Inflammatory macrophage (primary cell): ENCODE measurements around the gene KRTDAP.

Source experiments
- DNase-seq, 2 donors: peaks; one replicate each; pipeline ENCODE4 v3.0.0-alpha.2; 2020 to 2022

Gene KRTDAP

GRCh38 chr19:35512831-35513627 is 22.8 kb upstream of the KRTDAP start:
- DNase-seq: no peak

DNA sequence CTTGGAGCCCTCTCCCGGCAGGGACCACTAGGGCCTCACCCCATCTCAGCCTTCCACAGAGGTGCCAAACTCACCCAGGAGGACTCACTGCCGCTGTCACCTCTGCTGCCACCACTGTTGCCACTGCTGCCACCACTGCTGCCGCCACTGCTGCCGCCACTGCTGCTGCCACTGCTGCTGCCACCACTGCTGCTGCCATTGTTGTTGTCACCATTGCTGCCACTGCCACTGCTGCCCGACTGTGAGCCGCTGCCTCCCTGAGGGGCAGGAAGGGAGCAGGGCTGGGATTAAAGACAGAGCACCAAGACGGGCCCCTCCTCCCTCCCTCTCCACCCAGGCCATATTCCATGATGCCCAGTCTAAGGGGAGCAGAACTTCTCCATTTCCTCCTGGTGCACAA is 21.1 kb upstream of the KRTDAP start:
- DNase-seq: no peak

- no peak for DNase-seq
These were observed 20.3 kb upstream of the KRTDAP start for GRCh38 chr19:35510626-35510964.

GRCh38 chr19:35509861-35510625 is 19.8 kb upstream of the KRTDAP start:
- peak; percentile 13 to 37 for DNase-seq

DNA sequence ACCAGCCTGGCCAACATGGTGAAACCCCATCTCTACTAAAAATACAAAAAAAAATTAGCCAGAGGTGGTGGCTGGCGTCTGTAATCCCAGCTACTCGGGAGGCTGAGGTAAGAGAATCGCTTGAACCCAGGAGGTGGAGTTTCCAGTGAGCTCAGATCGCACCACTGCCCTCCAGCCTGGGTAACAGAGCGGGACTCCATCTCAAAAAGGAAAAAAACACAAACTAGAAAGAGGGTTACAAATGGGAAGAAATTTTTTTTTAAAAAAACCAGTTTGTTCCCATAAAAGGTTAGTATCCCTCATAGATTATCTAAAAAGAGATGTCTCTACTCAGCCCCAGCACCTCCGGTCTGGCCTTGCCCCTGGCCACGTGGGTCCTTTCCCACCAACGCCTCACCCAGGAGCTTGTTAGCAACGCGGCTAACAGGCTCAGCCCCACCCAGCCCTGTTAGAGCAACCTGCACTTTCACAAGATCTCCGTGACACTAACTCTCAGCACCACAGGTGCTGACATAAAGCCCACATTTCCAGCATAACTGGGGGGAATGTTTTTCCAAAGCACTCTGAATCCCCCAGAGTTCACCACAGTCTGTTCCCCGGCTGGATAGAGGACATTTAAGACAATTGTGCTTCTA is 18.9 kb upstream of the KRTDAP start:
- no peak for DNase-seq

GRCh38 chr19:35508129-35508528 is 17.9 kb upstream of the KRTDAP start:
- DNase-seq: no peak

DNA sequence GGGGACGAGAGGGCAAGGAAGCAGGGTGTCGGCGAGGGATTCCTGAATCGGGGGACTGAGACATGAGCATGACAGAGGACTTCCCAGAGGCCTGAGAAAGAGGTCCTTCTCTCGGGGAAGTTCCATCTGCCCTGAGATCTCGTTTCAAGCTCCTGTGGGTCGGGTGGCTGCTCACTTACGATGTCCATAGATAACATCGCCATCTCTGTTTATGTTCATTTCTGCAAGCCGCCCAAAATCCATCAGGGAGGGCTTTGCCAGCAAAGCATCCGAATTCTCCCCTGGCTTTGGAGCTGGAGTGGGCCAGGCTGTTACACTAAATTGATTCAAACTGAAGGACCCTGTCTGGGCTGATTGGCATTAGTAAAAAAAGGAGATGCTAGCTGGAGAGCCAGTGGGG is 17.3 kb upstream of the KRTDAP start:
- no peak for DNase-seq

GRCh38 chr19:35506011-35506410 is 15.7 kb upstream of the KRTDAP start:
- no peak for DNase-seq

DNA sequence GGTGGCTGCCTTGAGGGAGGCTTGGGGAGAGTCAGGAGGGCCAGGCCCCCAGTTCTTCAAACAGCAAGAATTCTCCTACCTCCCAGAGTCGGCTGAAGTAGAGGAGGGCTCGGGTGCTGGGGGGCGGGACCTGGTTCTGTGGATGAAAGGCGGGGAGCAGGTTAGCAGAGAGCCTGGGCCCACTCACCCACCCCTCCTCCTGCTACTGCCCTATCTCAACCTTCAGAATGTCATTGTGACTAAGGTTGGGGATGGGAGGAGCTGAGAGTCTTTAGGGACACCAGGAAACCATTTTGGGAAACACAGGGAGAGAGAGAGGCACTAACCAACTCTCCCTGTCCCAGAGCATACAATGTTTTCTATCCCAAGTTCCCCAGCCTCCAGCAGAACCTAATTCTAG is 12.5 kb upstream of the KRTDAP start:
- no peak for DNase-seq

- no peak for DNase-seq
These were observed 11.4 kb upstream of the KRTDAP start for GRCh38 chr19:35501684-35502083.

- no peak for DNase-seq
These were observed 10.3 kb upstream of the KRTDAP start for GRCh38 chr19:35500611-35501010.

DNA sequence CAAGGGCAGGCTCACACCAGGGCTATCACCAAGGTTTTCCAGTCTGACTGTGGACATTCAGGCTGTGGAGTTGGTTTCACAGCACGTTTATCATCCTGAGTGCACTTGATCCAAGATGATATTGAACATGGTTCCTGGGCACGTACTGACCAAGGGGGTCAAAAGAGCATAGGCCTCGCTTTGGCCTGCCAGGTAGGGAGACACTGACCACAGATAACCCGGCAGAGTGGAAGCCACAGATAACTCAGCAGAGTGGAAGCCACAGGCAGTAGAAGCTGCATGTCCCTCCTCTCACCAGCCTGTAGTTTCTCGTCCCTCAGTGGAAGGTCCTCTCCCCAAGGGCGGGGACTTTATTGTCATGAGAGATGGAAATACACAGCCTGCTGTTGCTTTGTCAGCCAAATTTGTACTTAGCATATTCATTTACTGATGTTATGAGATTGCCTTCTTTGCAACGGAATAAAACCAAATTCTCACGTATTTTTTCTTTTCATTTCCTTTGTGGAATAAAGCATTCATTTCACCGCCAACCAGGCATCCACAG is 8.8 kb upstream of the KRTDAP start:
- no peak for DNase-seq

GRCh38 chr19:35498220-35498619 is 8.0 kb upstream of the KRTDAP start:
- no peak for DNase-seq

DNA sequence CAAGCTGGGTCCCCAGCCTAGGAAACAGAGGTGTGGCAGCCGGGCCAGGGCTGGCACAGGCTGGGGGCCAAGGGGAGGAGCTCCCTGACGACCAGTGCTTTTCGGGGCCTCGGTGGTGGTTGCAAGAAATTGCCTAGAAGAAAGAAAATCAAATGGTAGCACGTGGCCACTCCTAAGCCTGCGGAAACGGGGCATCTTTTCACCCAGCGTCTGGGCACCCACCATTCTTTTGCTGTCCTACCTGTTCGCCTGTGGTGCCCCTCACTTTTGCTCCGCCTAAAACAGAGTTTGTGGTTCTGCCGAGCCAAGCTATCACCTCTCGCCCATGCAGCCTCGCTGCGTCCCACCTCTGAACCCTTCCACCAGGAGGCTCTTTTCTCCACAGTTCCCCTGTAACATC is 7.1 kb upstream of the KRTDAP start:
- no peak for DNase-seq

GRCh38 chr19:35495107-35496064 is 5.1 kb upstream of the KRTDAP start:
- peak; percentile 73 to 84 for DNase-seq

- DNase-seq: no peak
These were observed 3.7 kb upstream of the KRTDAP start for GRCh38 chr19:35493971-35494370.

GRCh38 chr19:35491836-35492360 is 1.6 kb upstream of the KRTDAP start:
- DNase-seq: no peak

- no peak for DNase-seq
These were observed 1.6 kb downstream of the KRTDAP start for GRCh38 chr19:35488677-35489076.

DNA sequence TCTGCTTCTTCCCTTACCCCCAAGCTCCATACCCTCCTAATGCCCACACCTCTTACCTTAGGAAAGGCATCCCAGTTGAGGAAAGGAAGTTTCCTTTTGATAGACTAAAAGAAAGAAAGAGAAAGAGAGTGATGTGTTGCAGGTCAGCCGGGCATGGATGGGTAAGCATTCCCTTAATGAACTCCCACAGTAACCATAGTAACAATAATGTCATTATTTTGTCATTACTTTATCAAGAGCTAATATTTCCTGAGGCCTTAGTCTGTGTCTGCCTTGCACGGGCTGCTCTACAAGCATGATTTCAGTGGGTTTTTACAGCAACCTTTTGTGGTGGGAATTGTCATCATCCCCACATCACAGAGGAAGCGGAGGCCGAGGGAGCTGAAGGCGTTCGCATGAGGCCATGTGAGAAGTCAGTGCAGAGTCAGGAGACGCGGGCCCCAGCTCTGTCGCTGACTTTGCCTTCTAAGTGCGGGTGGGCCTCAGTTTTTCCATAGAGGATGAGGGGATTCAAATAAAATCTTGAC is 2.5 kb downstream of the KRTDAP start:
- DNase-seq: no peak

- DNase-seq: no peak
These were observed 4.0 kb downstream of the KRTDAP start for GRCh38 chr19:35486268-35486708.

GRCh38 chr19:35484252-35485036 is 5.8 kb downstream of the KRTDAP start:
- no peak for DNase-seq
